DOHH2 (cell line): Measurements from ENCODE around the gene TRPC3.

Experiments used
- H3F3A ChIP-seq: fragments of 200-600 bp; sonication (generic), shearing (Covaris generic); 2 replicates; pipeline ENCODE4 v1.6.0; 2016; ENCODE audit warnings: antibody characterized with exemption, mild to moderate bottlenecking; ENCODE audit not compliant: control insufficient read depth, insufficient read depth
- H3K27ac ChIP-seq: fragments of 200-600 bp; sonication (generic); 2 replicates; pipeline ENCODE4 v1.5.1; 2014; ENCODE audit warnings: low read depth, mild to moderate bottlenecking, low read length, moderate library complexity
- H3K27me3 ChIP-seq: fragments of 200-600 bp; sonication (generic); 2 replicates; pipeline ENCODE4 v1.6.1; 2014; ENCODE audit warnings: mild to moderate bottlenecking, low read length, mixed read lengths; ENCODE audit not compliant: control insufficient read depth
- H3K36me3 ChIP-seq: fragments of 200-600 bp; sonication (generic); 2 replicates; pipeline ENCODE4 v1.6.1; 2014; ENCODE audit warnings: mild to moderate bottlenecking, low read length, moderate library complexity, mixed read lengths; ENCODE audit not compliant: control insufficient read depth
- H3K4me1 ChIP-seq: fragments of 200-600 bp; sonication (generic); 2 replicates; pipeline ENCODE4 v1.6.1; 2014; ENCODE audit warnings: mild to moderate bottlenecking, low read length, mixed read lengths; ENCODE audit not compliant: control insufficient read depth
- H3K4me2 ChIP-seq: fragments of 200-600 bp; sonication (generic); 2 replicates; pipeline ENCODE4 v1.6.0; 2014; ENCODE audit warnings: mild to moderate bottlenecking, low read length, moderate library complexity
- H3K4me3 ChIP-seq: fragments of 200-600 bp; sonication (generic); 2 replicates; pipeline ENCODE4 v1.5.1; 2014; ENCODE audit warnings: mild to moderate bottlenecking, low read length, mixed read lengths
- H3K79me2 ChIP-seq: fragments of 200-600 bp; sonication (generic); 2 replicates; pipeline ENCODE4 v1.6.1; 2014; ENCODE audit warnings: mild to moderate bottlenecking, low read length, mixed read lengths; ENCODE audit not compliant: control insufficient read depth
- H3K9me2 ChIP-seq: fragments of 200-600 bp; sonication (generic); replicated peaks from 2 replicates; pipeline ENCODE4 v1.6.1; 2014; ENCODE audit warnings: mild to moderate bottlenecking, low read length, mixed read lengths; ENCODE audit not compliant: control insufficient read depth
- H3K9me3 ChIP-seq: fragments of 200-600 bp; sonication (generic); 2 replicates; pipeline ENCODE4 v1.6.1; 2014; ENCODE audit warnings: antibody characterized with exemption, low read length, mixed read lengths; ENCODE audit not compliant: control insufficient read depth, insufficient read depth
- H4K20me1 ChIP-seq: fragments of 200-600 bp; sonication (generic); 2 replicates; pipeline ENCODE4 v1.6.0; 2014; ENCODE audit warnings: low read depth, mild to moderate bottlenecking, antibody characterized with exemption, low read length, moderate library complexity; ENCODE audit not compliant: control insufficient read depth, insufficient read depth
- EZH2phosphoT487 ChIP-seq: fragments of 200-600 bp; sonication (generic); IDR thresholded peaks from 2 replicates; pipeline ENCODE4 v1.6.1; 2017; ENCODE audit warnings: borderline replicate concordance, mild to moderate bottlenecking, antibody characterized with exemption, low read length, moderate library complexity, mixed read lengths
- TF ChIP-seq, protein P1 (sequence below): fragments of 200-600 bp; sonication (generic); IDR thresholded peaks from one replicate; pipeline ENCODE4 v1.5.1; 2014; ENCODE audit warnings: antibody characterized with exemption, mild to moderate bottlenecking, low read depth, low read length; ENCODE audit not compliant: poor library complexity, severe bottlenecking

TRPC3 gene

GRCh38 chr4:121957266-121957665 is 5.4 kb upstream of the TRPC3 start:
- Histone ChIP-seq H4K20me1 (no peaks in the 10 kb centered on the region), H3K27me3 (peaks cover 10% of the 10 kb centered on the region), H3K4me3 (no peak overlapping the region), H3K27ac (no peak overlapping the region), H3K9me3 (no peaks in the 10 kb centered on the region), H3K79me2 (no peaks in the 10 kb centered on the region), H3K9me2 (no peaks in the 10 kb centered on the region), H3K4me2 (no peak overlapping the region), H3F3A (no peaks in the 10 kb centered on the region), H3K4me1 (no peaks in the 10 kb centered on the region), H3K36me3 (no peaks in the 10 kb centered on the region)
- TF ChIP-seq EZH2phosphoT487, result no peak
- TF ChIP-seq, protein P1, sequence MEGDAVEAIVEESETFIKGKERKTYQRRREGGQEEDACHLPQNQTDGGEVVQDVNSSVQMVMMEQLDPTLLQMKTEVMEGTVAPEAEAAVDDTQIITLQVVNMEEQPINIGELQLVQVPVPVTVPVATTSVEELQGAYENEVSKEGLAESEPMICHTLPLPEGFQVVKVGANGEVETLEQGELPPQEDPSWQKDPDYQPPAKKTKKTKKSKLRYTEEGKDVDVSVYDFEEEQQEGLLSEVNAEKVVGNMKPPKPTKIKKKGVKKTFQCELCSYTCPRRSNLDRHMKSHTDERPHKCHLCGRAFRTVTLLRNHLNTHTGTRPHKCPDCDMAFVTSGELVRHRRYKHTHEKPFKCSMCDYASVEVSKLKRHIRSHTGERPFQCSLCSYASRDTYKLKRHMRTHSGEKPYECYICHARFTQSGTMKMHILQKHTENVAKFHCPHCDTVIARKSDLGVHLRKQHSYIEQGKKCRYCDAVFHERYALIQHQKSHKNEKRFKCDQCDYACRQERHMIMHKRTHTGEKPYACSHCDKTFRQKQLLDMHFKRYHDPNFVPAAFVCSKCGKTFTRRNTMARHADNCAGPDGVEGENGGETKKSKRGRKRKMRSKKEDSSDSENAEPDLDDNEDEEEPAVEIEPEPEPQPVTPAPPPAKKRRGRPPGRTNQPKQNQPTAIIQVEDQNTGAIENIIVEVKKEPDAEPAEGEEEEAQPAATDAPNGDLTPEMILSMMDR, result no peak

GRCh38 chr4:121953860-121954259 is 2.0 kb upstream of the TRPC3 start:
- TF ChIP-seq, protein P1, result no peak
- TF ChIP-seq EZH2phosphoT487, result no peak
- Histone ChIP-seq H3K4me1 (peaks cover 9% of the 10 kb centered on the region; the same call in 1 of the 2 replicates), H3K27me3 (peaks cover 35% of the 10 kb centered on the region)

GRCh38 chr4:121952290-121952689 is 430 bp upstream of the TRPC3 start:
- Histone ChIP-seq H3F3A (no peaks in the 10 kb centered on the region), H3K79me2 (no peaks in the 10 kb centered on the region), H3K4me1 (peaks cover 9% of the 10 kb centered on the region; the same call in 1 of the 2 replicates), H3K9me2 (no peaks in the 10 kb centered on the region), H3K27me3 (peaks cover 38% of the 10 kb centered on the region), H3K36me3 (no peaks in the 10 kb centered on the region), H3K4me3 (no peak overlapping the region; the same call in 1 of the 2 replicates), H3K4me2 (0 out of 2 replicates have a peak overlapping the region, but pooled peaks have one; percentile 13), H4K20me1 (no peaks in the 10 kb centered on the region), H3K9me3 (no peaks in the 10 kb centered on the region), H3K27ac (no peak overlapping the region)
- TF ChIP-seq, protein P1, result no peak
- TF ChIP-seq EZH2phosphoT487, result no peak

More at GRCh38 chr4:121953860-121954259, 2.0 kb upstream of the TRPC3 start:
- Histone ChIP-seq H3K36me3 (no peaks in the 10 kb centered on the region), H3K9me3 (no peaks in the 10 kb centered on the region), H3K27ac (no peak overlapping the region), H3K4me2 (no peak overlapping the region), H3K9me2 (no peaks in the 10 kb centered on the region), H3F3A (no peaks in the 10 kb centered on the region), H3K79me2 (no peaks in the 10 kb centered on the region), H4K20me1 (no peaks in the 10 kb centered on the region), H3K4me3 (no peak overlapping the region)
